ENCODE measurements around the gene PRDM2. TPM values are rescaled to one million over a fixed set of nuclear protein-coding genes. Genes with fewer than 3 reads are reported as not detected.

PRDM2 gene
- total and polyA plus RNA-seq, 12 donors: 12.5 to 45.3 (median 30.2) TPM

DNA sequence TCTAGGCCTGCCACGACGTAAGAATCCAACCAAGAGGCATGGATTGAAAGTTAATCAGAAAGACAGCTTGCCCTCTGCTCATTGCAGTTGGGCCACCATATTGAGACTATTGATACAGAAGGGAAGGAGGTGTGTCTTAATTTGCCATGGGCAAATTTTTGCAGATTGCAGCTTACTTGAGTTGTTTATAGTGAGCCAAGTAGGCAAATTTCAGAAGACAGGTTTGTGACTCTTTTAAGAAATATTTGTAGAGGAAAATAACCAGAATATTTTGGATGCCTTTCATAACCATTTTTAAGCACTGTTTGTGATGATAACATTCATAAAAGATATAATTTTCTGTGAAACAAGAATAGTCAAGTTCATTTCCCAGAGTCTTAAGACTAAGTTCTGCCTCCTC is 74.1 kb downstream of the PRDM2 start:
- intact Hi-C loops (cut with DNase I): no loop called here
- 97 to 99% (median 98%) methylated on average over 2 of the region's 2 CpGs for WGBS, 4 donors
- peaks cover 0 to 17% of the 10 kb centered on the region in 2 donors for H3K4me1 ChIP-seq (replicated peaks in 1 of 2)
- H3K4me3 ChIP-seq: no peak overlapping the region
- TF ChIP-seq POLR2A (IDR thresholded peaks at IDR 0.05): no peak
- TF ChIP-seq, protein P1, sequence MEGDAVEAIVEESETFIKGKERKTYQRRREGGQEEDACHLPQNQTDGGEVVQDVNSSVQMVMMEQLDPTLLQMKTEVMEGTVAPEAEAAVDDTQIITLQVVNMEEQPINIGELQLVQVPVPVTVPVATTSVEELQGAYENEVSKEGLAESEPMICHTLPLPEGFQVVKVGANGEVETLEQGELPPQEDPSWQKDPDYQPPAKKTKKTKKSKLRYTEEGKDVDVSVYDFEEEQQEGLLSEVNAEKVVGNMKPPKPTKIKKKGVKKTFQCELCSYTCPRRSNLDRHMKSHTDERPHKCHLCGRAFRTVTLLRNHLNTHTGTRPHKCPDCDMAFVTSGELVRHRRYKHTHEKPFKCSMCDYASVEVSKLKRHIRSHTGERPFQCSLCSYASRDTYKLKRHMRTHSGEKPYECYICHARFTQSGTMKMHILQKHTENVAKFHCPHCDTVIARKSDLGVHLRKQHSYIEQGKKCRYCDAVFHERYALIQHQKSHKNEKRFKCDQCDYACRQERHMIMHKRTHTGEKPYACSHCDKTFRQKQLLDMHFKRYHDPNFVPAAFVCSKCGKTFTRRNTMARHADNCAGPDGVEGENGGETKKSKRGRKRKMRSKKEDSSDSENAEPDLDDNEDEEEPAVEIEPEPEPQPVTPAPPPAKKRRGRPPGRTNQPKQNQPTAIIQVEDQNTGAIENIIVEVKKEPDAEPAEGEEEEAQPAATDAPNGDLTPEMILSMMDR (IDR thresholded peaks at IDR 0.05): no peak
- H3K27me3 ChIP-seq: no peaks in the 10 kb centered on the region
- no peak overlapping the region for H3K27ac ChIP-seq
- H3K9me3 ChIP-seq (replicated peaks in 1 of 3): no peaks in the 10 kb centered on the region
- DNase-seq: no peak
- peaks cover 0 to 29% of the 10 kb centered on the region in 2 donors for H3K36me3 ChIP-seq (replicated peaks in 1 of 2)

DNA sequence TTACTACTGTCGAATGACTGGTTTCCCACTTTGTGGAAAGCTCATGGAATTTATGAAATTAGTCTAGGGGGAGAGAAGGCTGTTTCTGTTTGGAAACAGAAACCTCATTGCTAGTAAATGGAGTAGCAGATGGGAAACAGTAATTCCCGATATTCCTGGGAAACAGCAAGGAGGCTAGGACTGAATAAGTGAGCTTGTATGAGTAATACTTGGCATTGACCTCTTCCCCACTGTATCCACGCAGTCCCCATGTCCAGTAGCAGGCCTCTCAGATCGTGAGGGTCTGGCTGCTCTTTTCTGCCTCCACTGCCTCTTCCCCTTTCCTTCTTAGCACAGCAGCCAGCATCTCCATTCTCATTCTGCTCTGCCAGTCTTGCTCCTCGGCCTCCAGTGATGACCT is 75.5 kb downstream of the PRDM2 start:
- TF ChIP-seq, protein P1 (IDR thresholded peaks at IDR 0.05): no peak
- no peak for TF ChIP-seq POLR2A (IDR thresholded peaks at IDR 0.05)
- no peaks in the 10 kb centered on the region for H3K27me3 ChIP-seq
- 48 to 63% (median 53%) methylated on average over 5 of the region's 5 CpGs for WGBS, 4 donors
- peak overlapping the region in 3 of 5 donors; percentile 28 to 37 (median 35) for H3K27ac ChIP-seq
- H3K9me3 ChIP-seq (replicated peaks in 1 of 3): no peaks in the 10 kb centered on the region
- intact Hi-C loops (cut with DNase I): no loop called here
- DNase-seq: no peak
- peaks cover 0 to 40% of the 10 kb centered on the region in 2 donors for H3K36me3 ChIP-seq (replicated peaks in 1 of 2)
- H3K4me3 ChIP-seq: no peak overlapping the region
- peaks cover 0 to 14% of the 10 kb centered on the region in 2 donors for H3K4me1 ChIP-seq (replicated peaks in 1 of 2)

- Histone ChIP-seq H3K4me3 (no peak overlapping the region), H3K36me3 (replicated peaks in 1 of 2) (peaks cover 0 to 40% of the 10 kb centered on the region in 2 donors), H3K4me1 (replicated peaks in 1 of 2) (peaks cover 0 to 13% of the 10 kb centered on the region in 2 donors), H3K27me3 (no peaks in the 10 kb centered on the region), H3K27ac (peak overlapping the region in 3 of 5 donors; percentile 28 to 37 (median 35)), H3K9me3 (replicated peaks in 1 of 3) (no peaks in the 10 kb centered on the region)
- intact Hi-C loops (cut with DNase I): no loop called here
- 88 to 92% (median 90%) methylated on average over 3 of the region's 3 CpGs for WGBS, 4 donors
- no peak for DNase-seq
- TF ChIP-seq, protein P1 (IDR thresholded peaks at IDR 0.05): no peak
- TF ChIP-seq POLR2A (IDR thresholded peaks at IDR 0.05): no peak
Observed at GRCh38 chr1:13775916-13776315, 75.9 kb downstream of the PRDM2 start.

DNA sequence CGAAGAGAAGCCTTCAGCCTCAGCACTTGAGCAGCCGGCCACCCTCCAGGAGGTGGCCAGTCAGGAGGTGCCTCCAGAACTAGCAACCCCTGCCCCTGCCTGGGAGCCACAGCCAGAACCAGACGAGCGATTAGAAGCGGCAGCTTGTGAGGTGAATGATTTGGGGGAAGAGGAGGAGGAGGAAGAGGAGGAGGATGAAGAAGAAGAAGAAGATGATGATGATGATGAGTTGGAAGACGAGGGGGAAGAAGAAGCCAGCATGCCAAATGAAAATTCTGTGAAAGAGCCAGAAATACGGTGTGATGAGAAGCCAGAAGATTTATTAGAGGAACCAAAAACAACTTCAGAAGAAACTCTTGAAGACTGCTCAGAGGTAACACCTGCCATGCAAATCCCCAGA is 78.4 kb downstream of the PRDM2 start:
- H3K36me3 ChIP-seq (replicated peaks in 1 of 2): peaks cover 0 to 39% of the 10 kb centered on the region in 2 donors
- no peak for DNase-seq
- peaks cover 23 to 38% of the 10 kb centered on the region in 2 donors for H3K4me1 ChIP-seq (replicated peaks in 1 of 2)
- H3K9me3 ChIP-seq (replicated peaks in 1 of 3): no peaks in the 10 kb centered on the region
- TF ChIP-seq, protein P1 (IDR thresholded peaks at IDR 0.05): no peak
- no peak for TF ChIP-seq POLR2A (IDR thresholded peaks at IDR 0.05)
- H3K27ac ChIP-seq: no peak overlapping the region
- H3K4me3 ChIP-seq: no peak overlapping the region
- whole genome bisulfite sequencing, 4 donors: 94 to 97% (median 96%) methylated on average over 7 of the region's 7 CpGs
- H3K27me3 ChIP-seq: no peaks in the 10 kb centered on the region
- intact Hi-C loops (cut with DNase I): no loop called here
